Lower leg skin (tissue), 3 donors: ENCODE measurements around the gene ST6GALNAC5.

Source experiments
- POLR2A ChIP-seq, 2 donors: fragments of 450-650 bp; IDR thresholded peaks; one replicate each; pipeline ENCODE4 v1.6.1; 2016 to 2017; ENCODE audit warnings: antibody characterized with exemption in 2 of 2, mild to moderate bottlenecking in 1 of 2, moderate library complexity in 1 of 2
- TF ChIP-seq, protein P1 (sequence below), 3 donors: fragments of 450-650 bp; IDR thresholded peaks; one replicate each; pipeline ENCODE4 v1.5.1; 2016; ENCODE audit warnings: antibody characterized with exemption in 3 of 3, mild to moderate bottlenecking in 3 of 3, moderate library complexity in 2 of 3

GRCh38 chr1:77012066-77012465, 144.8 kb downstream of the ST6GALNAC5 start:
- TF ChIP-seq, protein P1, sequence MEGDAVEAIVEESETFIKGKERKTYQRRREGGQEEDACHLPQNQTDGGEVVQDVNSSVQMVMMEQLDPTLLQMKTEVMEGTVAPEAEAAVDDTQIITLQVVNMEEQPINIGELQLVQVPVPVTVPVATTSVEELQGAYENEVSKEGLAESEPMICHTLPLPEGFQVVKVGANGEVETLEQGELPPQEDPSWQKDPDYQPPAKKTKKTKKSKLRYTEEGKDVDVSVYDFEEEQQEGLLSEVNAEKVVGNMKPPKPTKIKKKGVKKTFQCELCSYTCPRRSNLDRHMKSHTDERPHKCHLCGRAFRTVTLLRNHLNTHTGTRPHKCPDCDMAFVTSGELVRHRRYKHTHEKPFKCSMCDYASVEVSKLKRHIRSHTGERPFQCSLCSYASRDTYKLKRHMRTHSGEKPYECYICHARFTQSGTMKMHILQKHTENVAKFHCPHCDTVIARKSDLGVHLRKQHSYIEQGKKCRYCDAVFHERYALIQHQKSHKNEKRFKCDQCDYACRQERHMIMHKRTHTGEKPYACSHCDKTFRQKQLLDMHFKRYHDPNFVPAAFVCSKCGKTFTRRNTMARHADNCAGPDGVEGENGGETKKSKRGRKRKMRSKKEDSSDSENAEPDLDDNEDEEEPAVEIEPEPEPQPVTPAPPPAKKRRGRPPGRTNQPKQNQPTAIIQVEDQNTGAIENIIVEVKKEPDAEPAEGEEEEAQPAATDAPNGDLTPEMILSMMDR (IDR thresholded peaks at IDR 0.05) = no peak
- no peak for TF ChIP-seq POLR2A (IDR thresholded peaks at IDR 0.05)
